CD4-positive, alpha-beta T cell (primary cell): ENCODE measurements around the gene FRMD6. TPM values are rescaled to one million over a fixed set of nuclear protein-coding genes. Genes with fewer than 3 reads are reported as not detected.

ENCODE experiments used
- ATAC-seq: fragments of 200-7000 bp; cut with Tn5 transposase; one replicate; pipeline ENCODE4 v1.10.0; 2022; ENCODE audit warnings: mild to moderate bottlenecking; ENCODE audit not compliant: poor library complexity
- CTCF ChIA-PET: fragments of 350-600 bp; sonication (Branson Sonifier 250); formaldehyde crosslinking; loops from one replicate; lab custom pipeline; 2021; ENCODE audit warnings: antibody characterized with exemption, inconsistent platforms; lab: Charles Lee
- POLR2A ChIA-PET: fragments of 350-600 bp; sonication (Branson Sonifier 250); formaldehyde crosslinking; loops from one replicate; lab custom pipeline; 2021; ENCODE audit warnings: antibody characterized with exemption, inconsistent platforms; lab: Charles Lee
- DNase-seq, 14 experiments: peaks; one replicate each; pipeline ENCODE4 v3.0.0-alpha.2; 2013 to 2020; ENCODE audit warnings: mixed read lengths in 2 of 14
- H3K27ac ChIP-seq, 2 donors: one replicate each; pipeline versions ENCODE4 v1.5.1 to v1.7.0; 2013; ENCODE audit warnings: low read length in 2 of 2, low read depth in 1 of 2, mild to moderate bottlenecking in 1 of 2
- H3K27me3 ChIP-seq, 2 experiments: 1 replicate in 1 of 2; 2 replicates in 1 of 2; pipeline versions ENCODE4 v1.6.1 to v1.7.0; 2013; ENCODE audit warnings: low read length in 2 of 2, control low read depth in 1 of 2, mild to moderate bottlenecking in 1 of 2, moderate library complexity in 1 of 2; ENCODE audit not compliant: insufficient read depth in 2 of 2, control insufficient read depth in 1 of 2
- H3K36me3 ChIP-seq: one replicate; pipeline ENCODE4 v1.6.1; 2013; ENCODE audit warnings: low read length, control low read depth; ENCODE audit not compliant: insufficient read depth
- H3K4me1 ChIP-seq: one replicate; pipeline ENCODE4 v1.6.1; 2013; ENCODE audit warnings: low read length, control low read depth; ENCODE audit not compliant: insufficient read depth
- H3K4me3 ChIP-seq: one replicate; pipeline ENCODE4 v1.5.1; 2013; ENCODE audit warnings: mild to moderate bottlenecking, low read length, moderate library complexity
- H3K9me3 ChIP-seq, 2 experiments: 1 replicate in 1 of 2; 2 replicates in 1 of 2; pipeline versions ENCODE4 v1.6.1 to v1.7.0; 2013; ENCODE audit warnings: low read length in 2 of 2, mild to moderate bottlenecking in 2 of 2, control low read depth in 1 of 2, moderate library complexity in 1 of 2; ENCODE audit not compliant: control insufficient read depth in 1 of 2, insufficient read depth in 1 of 2
- H3K27ac Mint-ChIP-seq: one replicate; pipeline ENCODE4 v1.8.0; 2020; ENCODE audit warnings: mixed read lengths
- H3K27me3 Mint-ChIP-seq: one replicate; pipeline ENCODE4 v1.8.0; 2021; ENCODE audit warnings: mixed read lengths
- H3K36me3 Mint-ChIP-seq: one replicate; pipeline ENCODE4 v1.8.0; 2021; ENCODE audit warnings: low read depth, mixed read lengths
- H3K4me1 Mint-ChIP-seq: one replicate; pipeline ENCODE4 v1.8.0; 2021; ENCODE audit warnings: low read depth, mixed read lengths
- H3K4me3 Mint-ChIP-seq: one replicate; pipeline ENCODE4 v1.8.0; 2020; ENCODE audit warnings: mild to moderate bottlenecking, mixed read lengths
- H3K9me3 Mint-ChIP-seq: one replicate; pipeline ENCODE4 v1.8.0; 2020; ENCODE audit warnings: mixed read lengths
- intact Hi-C, 2 experiments: fragments of 100-400 bp; cut with DNase I in 1 of 2; cut with micrococcal nuclease in 1 of 2; formaldehyde crosslinking; loops; one replicate each; pipeline versions ENCODE4 v1.15.1 to v1.9.0; 2023 to 2025; cut with DNase I, micrococcal nuclease
- total RNA-seq, 174 experiments: library from RNA in 2 of 174; stranded (reverse) in 2 of 174; gene quantifications; one replicate each; pipeline ENCODE4 v1.2.3 and lab custom pipeline; 2021 to 2026
- TF ChIP-seq, protein P1 (sequence below): fragments of 200-600 bp; IDR thresholded peaks from one replicate; pipeline ENCODE4 v1.8.0; 2022; ENCODE audit warnings: antibody characterized with exemption, mild to moderate bottlenecking

Gene FRMD6
- total RNA-seq, 2 experiments from 2014 or later: 1.4 to 1.5 TPM

DNA sequence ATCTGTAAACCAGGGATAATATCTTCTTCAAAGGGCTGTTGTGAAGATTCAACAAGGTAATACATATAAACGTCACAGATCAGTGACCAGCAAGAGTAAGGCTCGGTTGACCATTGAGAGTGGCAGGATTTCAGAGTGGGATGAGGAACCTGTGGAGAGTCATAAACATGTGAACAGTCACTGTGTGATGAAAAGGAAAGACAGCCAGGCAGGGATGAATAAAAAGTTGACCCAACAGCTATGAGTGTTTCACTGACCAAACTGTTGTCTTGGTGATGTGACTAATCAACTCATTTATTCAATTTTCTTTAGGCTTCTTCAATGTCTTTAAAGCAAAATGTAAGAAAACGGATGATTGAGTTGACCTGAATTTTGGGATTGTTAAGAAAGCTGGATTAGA lies 8.6 kb upstream of the FRMD6 start:
- Histone ChIP-seq H3K27me3 (no peaks in the 10 kb centered on the region), H3K27ac (no peak overlapping the region), H3K36me3 (no peaks in the 10 kb centered on the region), H3K4me1 (no peaks in the 10 kb centered on the region), H3K4me3 (no peak overlapping the region), H3K9me3 (no peaks in the 10 kb centered on the region)
- intact Hi-C loops: no loop called here
- H3K4me1 Mint-ChIP-seq: no peaks in the 10 kb centered on the region
- no peaks in the 10 kb centered on the region for H3K9me3 Mint-ChIP-seq
- H3K4me3 Mint-ChIP-seq: no peak overlapping the region
- no peak for DNase-seq
- H3K36me3 Mint-ChIP-seq: no peaks in the 10 kb centered on the region
- ChIA-PET POLR2A (no interaction called here), CTCF (interaction anchor here (1.0 kb wide), 1 partner anchor 303 kb away, joined by 3 read pairs; no protein-coding TSS in a partner anchor)
- TF ChIP-seq, protein P1, sequence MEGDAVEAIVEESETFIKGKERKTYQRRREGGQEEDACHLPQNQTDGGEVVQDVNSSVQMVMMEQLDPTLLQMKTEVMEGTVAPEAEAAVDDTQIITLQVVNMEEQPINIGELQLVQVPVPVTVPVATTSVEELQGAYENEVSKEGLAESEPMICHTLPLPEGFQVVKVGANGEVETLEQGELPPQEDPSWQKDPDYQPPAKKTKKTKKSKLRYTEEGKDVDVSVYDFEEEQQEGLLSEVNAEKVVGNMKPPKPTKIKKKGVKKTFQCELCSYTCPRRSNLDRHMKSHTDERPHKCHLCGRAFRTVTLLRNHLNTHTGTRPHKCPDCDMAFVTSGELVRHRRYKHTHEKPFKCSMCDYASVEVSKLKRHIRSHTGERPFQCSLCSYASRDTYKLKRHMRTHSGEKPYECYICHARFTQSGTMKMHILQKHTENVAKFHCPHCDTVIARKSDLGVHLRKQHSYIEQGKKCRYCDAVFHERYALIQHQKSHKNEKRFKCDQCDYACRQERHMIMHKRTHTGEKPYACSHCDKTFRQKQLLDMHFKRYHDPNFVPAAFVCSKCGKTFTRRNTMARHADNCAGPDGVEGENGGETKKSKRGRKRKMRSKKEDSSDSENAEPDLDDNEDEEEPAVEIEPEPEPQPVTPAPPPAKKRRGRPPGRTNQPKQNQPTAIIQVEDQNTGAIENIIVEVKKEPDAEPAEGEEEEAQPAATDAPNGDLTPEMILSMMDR: no peak
- H3K27ac Mint-ChIP-seq: no peak overlapping the region
- ATAC-seq: no peak
- H3K27me3 Mint-ChIP-seq: no peaks in the 10 kb centered on the region

DNA sequence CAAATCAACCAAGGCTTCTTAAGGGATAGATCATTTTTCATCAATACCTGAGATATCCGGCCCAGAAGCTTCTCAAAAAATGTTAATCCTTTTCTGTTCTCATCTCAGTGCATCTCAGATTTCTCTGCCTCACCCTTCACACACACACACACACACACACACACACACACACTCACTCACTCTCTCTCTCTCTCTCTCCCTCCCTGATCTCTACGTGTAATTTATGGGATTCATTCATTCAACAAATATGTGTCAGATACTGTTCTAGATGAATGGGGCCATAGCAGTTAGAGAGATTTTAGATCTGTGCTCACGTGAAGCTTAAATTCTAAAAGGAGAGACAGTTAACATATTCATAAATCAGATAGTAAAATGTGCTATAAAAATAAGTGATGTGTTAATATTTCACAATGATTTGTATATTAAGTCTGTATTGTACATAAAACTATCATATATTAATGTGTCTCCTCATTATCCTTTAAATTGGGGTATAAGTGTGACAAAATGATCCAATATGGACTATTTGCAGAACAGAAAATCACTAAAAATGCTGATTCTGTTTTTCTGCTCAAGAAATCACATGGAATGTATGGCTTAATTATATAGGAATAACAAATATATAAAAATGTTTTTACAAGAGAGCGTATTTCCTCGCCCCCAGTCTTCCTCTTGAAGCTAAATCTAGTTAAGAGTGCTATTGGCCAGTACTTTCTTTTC lies 7.3 kb upstream of the FRMD6 start:
- no peak overlapping the region for H3K4me3 ChIP-seq
- H3K9me3 ChIP-seq: no peaks in the 10 kb centered on the region
- no peaks in the 10 kb centered on the region for H3K9me3 Mint-ChIP-seq
- ATAC-seq (no peak), DNase-seq (no peak)
- H3K4me1 Mint-ChIP-seq: no peaks in the 10 kb centered on the region
- no peaks in the 10 kb centered on the region for H3K27me3 ChIP-seq
- intact Hi-C loops: no loop called here
- no peak overlapping the region for H3K27ac Mint-ChIP-seq
- TF ChIP-seq, protein P1: no peak
- no peaks in the 10 kb centered on the region for H3K4me1 ChIP-seq
- no peaks in the 10 kb centered on the region for H3K27me3 Mint-ChIP-seq
- H3K4me3 Mint-ChIP-seq: no peak overlapping the region
- CTCF ChIA-PET: no interaction called here
- H3K27ac ChIP-seq: no peak overlapping the region
- no peaks in the 10 kb centered on the region for H3K36me3 ChIP-seq
- no peaks in the 10 kb centered on the region for H3K36me3 Mint-ChIP-seq
- POLR2A ChIA-PET: no interaction called here

DNA sequence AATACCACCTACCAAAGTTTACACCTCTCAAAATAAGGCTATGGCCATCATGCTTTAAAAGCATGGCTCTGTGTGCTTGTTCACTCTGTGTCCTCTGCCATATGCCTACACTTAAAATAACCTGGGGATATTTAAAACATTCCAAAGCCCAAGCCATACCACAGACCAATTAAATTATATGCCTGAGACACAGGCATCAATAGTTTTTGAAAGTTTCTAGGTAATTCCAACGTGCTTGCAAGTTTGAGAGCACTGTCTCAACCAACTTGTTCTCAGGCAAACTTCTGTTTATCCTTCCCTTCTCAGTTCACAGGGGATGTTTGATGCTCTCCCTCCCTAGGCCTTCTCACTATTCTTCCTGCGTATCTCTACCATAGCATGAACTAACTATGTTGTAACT lies 3.4 kb upstream of the FRMD6 start:
- no peak overlapping the region for H3K4me3 Mint-ChIP-seq
- H3K4me1 Mint-ChIP-seq: peaks cover 16% of the 10 kb centered on the region
- intact Hi-C loops: loop anchor here in 1 of 2 experiments (5.0 kb wide), 1 partner anchor 1144 kb away; the partner anchor contains the start of gene GNPNAT1
- ATAC-seq: no peak
- no peaks in the 10 kb centered on the region for H3K9me3 Mint-ChIP-seq
- H3K36me3 ChIP-seq: no peaks in the 10 kb centered on the region
- TF ChIP-seq, protein P1: no peak
- CTCF ChIA-PET: no interaction called here
- H3K4me3 ChIP-seq: no peak overlapping the region
- peaks cover 15% of the 10 kb centered on the region for H3K4me1 ChIP-seq
- H3K27ac ChIP-seq: no peak overlapping the region
- H3K27me3 ChIP-seq: no peaks in the 10 kb centered on the region
- POLR2A ChIA-PET: no interaction called here
- H3K27me3 Mint-ChIP-seq: peaks cover 3% of the 10 kb centered on the region
- peaks cover 3% of the 10 kb centered on the region for H3K36me3 Mint-ChIP-seq
- H3K27ac Mint-ChIP-seq: no peak overlapping the region
- DNase-seq: no peak
- H3K9me3 ChIP-seq: no peaks in the 10 kb centered on the region
